ENCODE measurements around the gene TRIAP1.

Gene TRIAP1

GRCh38 chr12:120425797-120426196, 20.4 kb downstream of the TRIAP1 start:
- no peak for DNase-seq

GRCh38 chr12:120422892-120423456, 23.2 kb downstream of the TRIAP1 start:
- no peak for DNase-seq

- no peak for DNase-seq
Observed at GRCh38 chr12:120421701-120422100, 24.5 kb downstream of the TRIAP1 start.

GRCh38 chr12:120417917-120418580, 28.1 kb downstream of the TRIAP1 start:
- no peak for DNase-seq

GRCh38 chr12:120416490-120417216, 29.5 kb downstream of the TRIAP1 start:
- no peak for DNase-seq

- no peak for DNase-seq
Observed at GRCh38 chr12:120413901-120414695, 32.1 kb downstream of the TRIAP1 start.

GRCh38 chr12:120412421-120412820, 33.8 kb downstream of the TRIAP1 start:
- DNase-seq = no peak

GRCh38 chr12:120408771-120409170, 37.4 kb downstream of the TRIAP1 start:
- no peak for DNase-seq

GRCh38 chr12:120406553-120406952, 39.6 kb downstream of the TRIAP1 start:
- no peak for DNase-seq

GRCh38 chr12:120406069-120406468, 40.1 kb downstream of the TRIAP1 start:
- DNase-seq = no peak

GRCh38 chr12:120404271-120404670, 41.9 kb downstream of the TRIAP1 start:
- no peak for DNase-seq

- no peak for DNase-seq
Observed at GRCh38 chr12:120403869-120404268, 42.3 kb downstream of the TRIAP1 start.

- no peak for DNase-seq
Observed at GRCh38 chr12:120402217-120402616, 44.0 kb downstream of the TRIAP1 start.

- DNase-seq = no peak
Observed at GRCh38 chr12:120399531-120399930, 46.7 kb downstream of the TRIAP1 start.

- no peak for DNase-seq
Observed at GRCh38 chr12:120397824-120398540, 48.2 kb downstream of the TRIAP1 start.

- no peak for DNase-seq
Observed at GRCh38 chr12:120394483-120395367, 51.5 kb downstream of the TRIAP1 start.

All from CD4-positive, alpha-beta T cell treated with Interleukin-6 for 4 hours (primary cell).